Parathyroid adenoma (tissue), 2 donors: ENCODE results near the gene INPP5D.

ENCODE experiments used
- H2AFZ ChIP-seq: fragments of 300-600 bp; sonication (generic); one replicate; pipeline ENCODE4 v1.7.0; 2017; ENCODE audit warnings: antibody characterized with exemption, mild to moderate bottlenecking
- H3K27ac ChIP-seq: fragments of 300-600 bp; sonication (generic); one replicate; pipeline ENCODE4 v1.7.0; 2017
- H3K27me3 ChIP-seq: fragments of 300-600 bp; sonication (generic); one replicate; pipeline ENCODE4 v1.7.0; 2017; ENCODE audit warnings: low read length; ENCODE audit not compliant: control insufficient read depth, insufficient read depth
- H3K36me3 ChIP-seq: fragments of 300-600 bp; sonication (generic); one replicate; pipeline ENCODE4 v1.7.0; 2017; ENCODE audit warnings: low read length; ENCODE audit not compliant: control insufficient read depth, insufficient read depth
- H3K4me1 ChIP-seq: fragments of 300-600 bp; sonication (generic); one replicate; pipeline ENCODE4 v1.7.0; 2017; ENCODE audit warnings: control low read depth
- H3K4me2 ChIP-seq: fragments of 300-600 bp; sonication (generic); one replicate; pipeline ENCODE4 v1.7.0; 2017; ENCODE audit warnings: low read length
- H3K4me3 ChIP-seq: fragments of 300-600 bp; sonication (generic); one replicate; pipeline ENCODE4 v1.7.0; 2017; ENCODE audit warnings: low read depth, low read length
- H3K79me2 ChIP-seq: fragments of 300-600 bp; sonication (generic); one replicate; pipeline ENCODE4 v1.7.0; 2017; ENCODE audit warnings: control low read depth
- H3K9ac ChIP-seq: fragments of 300-600 bp; sonication (generic); one replicate; pipeline ENCODE4 v1.7.0; 2017; ENCODE audit warnings: mild to moderate bottlenecking
- H3K9me3 ChIP-seq: fragments of 300-600 bp; sonication (generic); one replicate; pipeline ENCODE4 v1.7.0; 2017; ENCODE audit warnings: low read length; ENCODE audit not compliant: control insufficient read depth
- CTCF ChIP-seq: fragments of 300-600 bp; sonication (generic); IDR thresholded peaks from one replicate; pipeline ENCODE4 v1.7.0; 2017; ENCODE audit warnings: antibody characterized with exemption, mild to moderate bottlenecking
- donor health status: primary hyperparathyroidism.

INPP5D gene

DNA sequence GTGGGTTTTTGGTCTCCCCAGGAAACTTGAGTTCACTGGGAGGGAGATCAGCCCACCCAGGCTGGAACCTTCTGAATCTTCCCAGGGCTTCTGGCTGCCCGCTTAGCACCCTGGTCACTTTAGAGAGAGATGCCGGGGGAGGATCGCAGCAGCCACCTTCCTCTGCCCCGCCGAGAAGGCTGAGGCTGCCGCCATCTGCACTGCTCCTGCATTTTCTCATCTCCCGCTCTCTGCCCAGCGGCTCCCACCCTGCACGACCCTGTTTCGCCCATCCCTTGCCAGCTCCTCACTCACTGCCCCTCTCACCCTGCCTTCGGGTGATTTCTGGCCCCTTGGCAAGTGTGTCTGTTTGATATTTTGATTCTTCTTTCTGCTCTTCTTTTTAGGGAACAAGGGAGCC, 108.8 kb downstream of the INPP5D start:
- no peaks in the 10 kb centered on the region for H3K36me3 ChIP-seq
- H2AFZ ChIP-seq, result no peak overlapping the region
- no peak overlapping the region for H3K27ac ChIP-seq
- no peak overlapping the region for H3K4me3 ChIP-seq
- H3K27me3 ChIP-seq, result no peaks in the 10 kb centered on the region
- H3K4me2 ChIP-seq, result no peak overlapping the region
- no peaks in the 10 kb centered on the region for H3K4me1 ChIP-seq
- no peaks in the 10 kb centered on the region for H3K9me3 ChIP-seq
- H3K79me2 ChIP-seq, result no peaks in the 10 kb centered on the region
- no peak for TF ChIP-seq CTCF
- no peak overlapping the region for H3K9ac ChIP-seq

GRCh38 chr2:233171344-233171743, 111.2 kb downstream of the INPP5D start:
- no peaks in the 10 kb centered on the region for H3K79me2 ChIP-seq
- no peaks in the 10 kb centered on the region for H3K27me3 ChIP-seq
- no peak for TF ChIP-seq CTCF
- no peaks in the 10 kb centered on the region for H3K9me3 ChIP-seq
- H3K9ac ChIP-seq, result no peak overlapping the region
- no peak overlapping the region for H3K4me3 ChIP-seq
- H3K4me1 ChIP-seq, result no peaks in the 10 kb centered on the region
- no peak overlapping the region for H3K27ac ChIP-seq
- H3K36me3 ChIP-seq, result no peaks in the 10 kb centered on the region
- H3K4me2 ChIP-seq, result no peak overlapping the region
- no peak overlapping the region for H2AFZ ChIP-seq

DNA sequence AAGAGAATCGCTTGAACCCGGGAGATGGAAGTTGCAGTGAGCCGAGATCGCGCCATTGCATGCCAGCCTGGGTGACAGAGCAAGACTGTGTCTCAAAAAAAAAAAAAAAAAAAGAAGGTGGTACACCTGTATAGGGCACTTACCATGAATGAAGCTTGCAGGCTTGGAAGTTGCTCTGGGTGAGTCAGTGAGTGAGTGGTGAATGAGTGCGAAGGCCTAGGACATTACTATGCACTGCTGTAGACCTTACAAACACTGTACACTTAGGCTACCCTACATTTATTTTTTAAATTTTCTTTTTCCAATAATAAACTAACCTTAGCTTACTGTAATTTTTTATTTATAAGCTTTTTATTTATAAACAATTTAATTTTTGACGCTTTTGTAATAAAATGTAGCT, 113.0 kb downstream of the INPP5D start:
- no peak overlapping the region for H3K9ac ChIP-seq
- no peak overlapping the region for H3K4me3 ChIP-seq
- no peak overlapping the region for H3K27ac ChIP-seq
- no peaks in the 10 kb centered on the region for H3K4me1 ChIP-seq
- no peaks in the 10 kb centered on the region for H3K79me2 ChIP-seq
- H3K27me3 ChIP-seq, result no peaks in the 10 kb centered on the region
- H3K36me3 ChIP-seq, result no peaks in the 10 kb centered on the region
- no peak for TF ChIP-seq CTCF
- no peak overlapping the region for H3K4me2 ChIP-seq
- no peak overlapping the region for H2AFZ ChIP-seq
- H3K9me3 ChIP-seq, result no peaks in the 10 kb centered on the region

DNA sequence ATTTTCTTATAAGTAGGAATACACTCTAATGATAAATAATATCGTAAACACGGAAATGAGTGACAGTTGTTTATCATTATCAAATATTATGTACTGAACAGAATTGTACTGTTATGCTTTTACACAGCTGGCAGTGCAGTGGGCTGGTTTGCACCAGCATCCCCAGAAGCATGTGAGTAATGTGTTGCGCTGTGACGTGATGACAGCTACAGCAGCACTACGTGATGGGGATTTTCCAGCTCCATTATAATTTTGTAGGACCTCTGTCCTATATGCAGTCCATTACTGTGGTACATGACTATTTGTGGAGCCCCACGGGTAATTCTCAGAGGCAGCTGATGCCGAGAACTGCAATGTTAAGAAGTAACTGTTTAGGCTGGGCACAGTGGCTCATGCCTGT, 114.0 kb downstream of the INPP5D start:
- H3K27ac ChIP-seq, result no peak overlapping the region
- H3K4me2 ChIP-seq, result no peak overlapping the region
- no peaks in the 10 kb centered on the region for H3K9me3 ChIP-seq
- no peaks in the 10 kb centered on the region for H3K27me3 ChIP-seq
- no peaks in the 10 kb centered on the region for H3K79me2 ChIP-seq
- H3K4me3 ChIP-seq, result no peak overlapping the region
- H3K4me1 ChIP-seq, result no peaks in the 10 kb centered on the region
- H2AFZ ChIP-seq, result no peak overlapping the region
- no peaks in the 10 kb centered on the region for H3K36me3 ChIP-seq
- no peak for TF ChIP-seq CTCF
- no peak overlapping the region for H3K9ac ChIP-seq

GRCh38 chr2:233178994-233179847, 119.1 kb downstream of the INPP5D start:
- Histone ChIP-seq H3K4me2 (no peak overlapping the region), H3K79me2 (no peaks in the 10 kb centered on the region), H3K4me3 (no peak overlapping the region), H3K27me3 (no peaks in the 10 kb centered on the region), H3K4me1 (no peaks in the 10 kb centered on the region), H3K27ac (no peak overlapping the region), H3K9ac (no peak overlapping the region), H3K36me3 (no peaks in the 10 kb centered on the region), H2AFZ (no peak overlapping the region), H3K9me3 (no peaks in the 10 kb centered on the region)
- no peak for TF ChIP-seq CTCF
